Fibroblast of peridontal ligament (primary cell): ENCODE data around the gene NSMF.

Source experiments
- DNase-seq: peaks from one replicate; pipeline ENCODE4 v3.0.0-alpha.2; 2010; ENCODE audit errors: extremely low read depth

NSMF gene, protein sequence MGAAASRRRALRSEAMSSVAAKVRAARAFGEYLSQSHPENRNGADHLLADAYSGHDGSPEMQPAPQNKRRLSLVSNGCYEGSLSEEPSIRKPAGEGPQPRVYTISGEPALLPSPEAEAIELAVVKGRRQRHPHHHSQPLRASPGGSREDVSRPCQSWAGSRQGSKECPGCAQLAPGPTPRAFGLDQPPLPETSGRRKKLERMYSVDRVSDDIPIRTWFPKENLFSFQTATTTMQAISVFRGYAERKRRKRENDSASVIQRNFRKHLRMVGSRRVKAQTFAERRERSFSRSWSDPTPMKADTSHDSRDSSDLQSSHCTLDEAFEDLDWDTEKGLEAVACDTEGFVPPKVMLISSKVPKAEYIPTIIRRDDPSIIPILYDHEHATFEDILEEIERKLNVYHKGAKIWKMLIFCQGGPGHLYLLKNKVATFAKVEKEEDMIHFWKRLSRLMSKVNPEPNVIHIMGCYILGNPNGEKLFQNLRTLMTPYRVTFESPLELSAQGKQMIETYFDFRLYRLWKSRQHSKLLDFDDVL

DNA sequence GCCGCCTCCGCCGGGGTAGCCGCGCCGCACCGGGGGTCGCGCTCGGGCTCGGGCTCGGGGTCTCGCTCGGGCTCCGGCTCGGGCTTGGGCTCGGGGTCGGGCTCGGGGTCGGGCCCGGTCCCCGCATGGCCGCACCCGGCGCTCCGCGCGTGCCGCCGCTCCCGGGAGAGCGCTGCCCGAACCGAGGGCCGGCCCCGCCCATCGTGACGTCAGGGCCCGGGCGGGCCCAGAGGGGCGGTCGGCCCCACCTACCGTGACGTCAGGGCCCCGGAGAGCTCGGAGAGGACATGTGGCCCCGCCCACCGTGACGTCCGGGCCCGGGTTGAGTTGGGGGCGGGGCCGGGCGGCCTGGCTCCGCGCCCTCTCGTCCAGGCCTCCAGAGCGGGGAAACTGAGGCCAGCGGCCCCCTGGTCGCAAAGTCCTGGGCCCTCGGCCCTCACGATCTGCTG is at the start of gene NSMF:
NSMF (minus strand) TSS at position 183 of the 449 bp plus-strand sequence. CDS start 232 bp downstream, outside the sequence.
- DNase-seq = peak; percentile 82

DNA sequence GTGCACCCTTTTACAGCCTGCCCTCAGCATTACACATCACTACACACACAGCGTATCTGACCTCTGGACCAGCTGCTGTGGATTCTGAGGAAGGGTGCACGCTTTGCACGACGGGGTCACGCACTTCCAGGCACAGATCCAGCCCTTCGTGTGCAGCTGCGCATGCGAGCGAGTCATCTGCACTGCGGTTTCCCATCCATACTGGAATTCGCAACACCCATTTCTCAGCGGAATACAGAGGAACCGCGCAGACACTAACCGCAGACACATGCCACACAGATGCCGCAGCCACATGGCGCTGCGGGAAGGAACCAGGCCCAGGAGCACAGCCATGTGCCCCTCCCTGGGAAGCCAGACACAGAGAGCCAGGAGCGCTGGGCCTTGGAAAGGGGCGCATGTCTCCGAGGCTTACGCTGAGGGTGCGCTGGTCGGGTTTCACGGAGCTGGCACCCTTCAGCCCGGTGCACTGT is 47.6 kb upstream of the NSMF start:
- no peak for DNase-seq

DNA sequence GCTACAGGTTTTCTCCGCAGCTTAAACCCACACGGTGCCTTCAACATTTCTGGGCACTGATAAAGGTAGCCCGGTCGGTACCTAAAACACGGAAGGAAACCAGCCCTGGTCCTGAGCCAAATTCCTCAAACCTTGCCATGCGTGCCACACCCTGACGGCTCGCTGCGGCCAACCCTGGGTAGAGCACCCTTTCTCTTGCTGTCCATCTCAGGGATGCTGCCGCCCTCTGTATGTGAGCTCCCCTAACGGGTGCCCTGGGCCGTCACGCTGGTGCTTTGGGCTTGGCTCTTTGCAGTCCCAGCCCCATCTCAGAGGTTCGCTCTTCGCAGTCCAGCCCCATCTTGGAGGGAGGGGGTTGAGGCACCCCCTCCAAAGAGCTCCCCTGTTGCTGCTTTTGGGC is 47.1 kb upstream of the NSMF start:
- DNase-seq = no peak

DNA sequence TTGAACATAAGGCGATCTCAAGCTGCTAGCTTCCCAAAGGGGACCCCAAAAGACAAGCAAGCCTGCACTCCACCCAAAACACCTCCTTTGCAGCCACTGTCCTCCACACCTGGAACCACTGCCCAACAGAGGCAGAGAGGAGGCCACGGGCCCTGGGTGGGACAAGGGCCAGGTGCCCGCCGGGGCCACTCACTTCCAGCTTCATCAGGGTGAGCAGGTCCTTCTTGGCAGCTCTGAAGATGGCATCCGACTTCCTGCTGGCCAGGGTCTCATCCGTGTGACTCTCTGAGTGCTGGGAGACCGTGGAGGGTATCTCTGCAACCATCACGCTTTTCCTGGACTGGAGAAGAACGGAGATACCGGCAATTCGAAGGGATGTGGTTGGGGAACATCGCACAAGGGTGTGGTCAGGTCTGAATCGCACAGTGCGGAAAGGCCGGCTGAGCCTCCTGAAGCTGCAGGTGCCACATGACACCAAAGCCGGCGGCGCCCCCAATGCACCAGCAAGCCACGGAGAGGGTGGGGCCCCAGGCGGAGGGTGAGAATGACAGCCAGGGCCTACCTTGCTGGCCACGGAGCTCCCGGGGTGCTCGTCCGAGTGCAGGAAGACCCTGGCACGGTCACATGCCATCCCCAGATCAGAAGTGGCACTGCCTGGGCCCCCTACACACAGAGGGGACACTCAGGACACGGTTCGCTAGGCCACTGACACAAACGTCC is 46.4 kb upstream of the NSMF start:
- no peak for DNase-seq

DNA sequence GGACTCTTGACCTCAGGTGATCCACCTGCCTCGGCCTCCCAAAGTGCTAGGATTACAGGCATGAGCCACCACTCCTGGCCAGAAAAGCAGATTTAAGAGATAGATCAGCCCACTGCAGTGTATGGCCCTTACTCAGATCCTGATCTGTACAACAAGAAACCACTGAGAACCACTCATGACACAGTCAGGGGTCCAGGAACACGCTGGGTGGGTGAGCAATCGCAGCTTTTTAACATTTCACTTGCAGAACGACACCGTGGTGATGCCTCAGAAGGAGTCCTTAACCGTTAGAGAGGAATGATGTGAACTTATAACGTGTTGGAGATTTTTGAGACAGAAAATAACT is 45.3 kb upstream of the NSMF start:
- no peak for DNase-seq

DNA sequence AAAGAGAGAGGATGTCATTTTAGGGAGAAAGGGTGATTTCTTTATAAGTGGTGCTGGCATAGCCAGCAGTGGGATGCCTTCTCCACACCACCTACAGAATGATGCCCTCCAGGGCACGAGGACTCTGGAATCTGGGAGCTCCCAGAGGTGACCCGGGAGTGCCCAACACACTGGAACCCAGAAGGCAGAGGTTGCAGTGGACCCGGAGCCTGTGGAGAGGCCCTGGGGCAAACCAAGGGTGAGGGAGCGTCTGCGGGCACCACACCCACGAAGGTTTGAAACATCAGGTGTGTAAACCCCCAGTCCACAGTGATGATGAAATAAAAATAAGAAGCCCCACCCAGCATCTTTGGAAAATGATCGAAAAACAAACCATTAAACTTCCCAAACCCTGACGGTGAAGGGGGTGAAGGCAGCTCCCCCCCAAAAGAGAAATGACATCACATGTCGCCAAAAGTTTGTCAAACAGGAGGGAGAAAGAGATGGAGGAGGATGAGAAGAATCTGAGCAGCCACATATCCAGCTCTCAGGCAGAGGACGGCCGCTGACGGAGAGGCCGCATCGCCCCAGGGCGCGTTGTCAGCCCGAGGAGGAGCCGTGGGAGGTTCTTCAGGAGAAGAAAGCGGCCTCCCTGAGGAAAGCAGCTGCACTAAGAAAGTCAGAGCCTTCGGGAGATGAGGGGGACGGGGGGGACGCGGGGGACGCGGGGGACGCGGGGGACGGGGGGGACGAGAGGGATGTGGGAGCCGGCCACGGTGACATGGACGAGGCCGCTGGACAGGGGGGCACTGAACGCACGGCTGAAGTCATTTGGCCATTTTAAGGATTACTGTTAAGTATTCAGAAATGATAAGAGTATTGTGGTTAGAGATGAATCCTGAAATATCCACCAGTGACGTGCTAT is 43.1 kb upstream of the NSMF start:
- no peak for DNase-seq

DNA sequence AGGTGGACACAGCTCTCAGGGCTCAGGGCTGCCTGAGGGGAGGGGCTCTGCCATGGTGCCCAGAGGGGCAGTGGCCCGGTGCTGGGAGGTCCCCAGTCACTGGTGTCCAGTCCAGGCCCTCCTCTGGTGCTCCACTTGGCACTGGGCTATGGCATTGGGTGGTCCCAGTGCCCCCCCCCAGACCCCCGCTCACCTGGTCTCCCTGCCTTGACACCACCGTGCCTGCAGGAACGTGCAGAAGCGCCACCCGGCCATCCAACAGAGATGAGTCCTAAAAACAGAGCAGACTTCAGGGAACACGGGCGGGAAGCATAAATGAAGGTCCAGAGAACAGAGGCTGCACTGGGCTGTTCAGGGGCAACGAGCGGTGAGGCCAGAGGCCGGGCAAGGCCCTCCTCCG is 42.3 kb upstream of the NSMF start:
- DNase-seq = no peak

DNA sequence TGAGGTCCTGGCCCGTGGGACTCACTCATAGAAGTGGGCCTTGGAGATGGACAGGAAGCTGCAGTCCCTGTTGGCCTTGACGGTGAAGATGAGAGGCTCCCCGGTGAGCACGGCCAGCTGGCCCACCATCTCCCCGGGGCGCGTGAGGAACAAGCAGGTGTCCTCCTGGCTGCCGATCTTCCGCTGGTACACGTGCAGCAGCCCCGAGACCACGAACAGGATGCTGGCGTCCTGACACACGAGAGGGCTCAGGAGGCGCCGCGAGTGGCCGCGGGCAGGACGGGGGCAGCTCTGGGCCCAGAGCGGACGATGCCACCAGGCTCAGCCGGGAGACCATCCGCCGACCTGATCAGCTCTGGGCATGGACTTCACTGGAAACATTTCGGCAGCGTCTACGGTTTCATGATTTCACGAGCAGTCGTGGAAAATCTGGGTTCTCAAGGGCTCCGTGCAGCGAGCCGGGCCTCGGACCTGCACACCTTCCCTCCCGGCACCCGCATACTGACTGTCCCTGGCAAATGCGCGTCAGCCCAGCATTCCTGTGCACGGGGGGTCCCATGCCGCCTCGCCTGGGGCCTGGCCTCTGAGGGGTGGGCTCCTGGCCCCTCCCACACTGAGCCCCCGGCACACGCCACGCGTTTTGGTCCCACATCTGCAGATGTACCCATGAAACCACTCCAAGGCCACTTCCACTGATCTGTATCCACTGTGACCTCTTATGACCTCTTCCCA is 41.7 kb upstream of the NSMF start:
- DNase-seq = no peak

DNA sequence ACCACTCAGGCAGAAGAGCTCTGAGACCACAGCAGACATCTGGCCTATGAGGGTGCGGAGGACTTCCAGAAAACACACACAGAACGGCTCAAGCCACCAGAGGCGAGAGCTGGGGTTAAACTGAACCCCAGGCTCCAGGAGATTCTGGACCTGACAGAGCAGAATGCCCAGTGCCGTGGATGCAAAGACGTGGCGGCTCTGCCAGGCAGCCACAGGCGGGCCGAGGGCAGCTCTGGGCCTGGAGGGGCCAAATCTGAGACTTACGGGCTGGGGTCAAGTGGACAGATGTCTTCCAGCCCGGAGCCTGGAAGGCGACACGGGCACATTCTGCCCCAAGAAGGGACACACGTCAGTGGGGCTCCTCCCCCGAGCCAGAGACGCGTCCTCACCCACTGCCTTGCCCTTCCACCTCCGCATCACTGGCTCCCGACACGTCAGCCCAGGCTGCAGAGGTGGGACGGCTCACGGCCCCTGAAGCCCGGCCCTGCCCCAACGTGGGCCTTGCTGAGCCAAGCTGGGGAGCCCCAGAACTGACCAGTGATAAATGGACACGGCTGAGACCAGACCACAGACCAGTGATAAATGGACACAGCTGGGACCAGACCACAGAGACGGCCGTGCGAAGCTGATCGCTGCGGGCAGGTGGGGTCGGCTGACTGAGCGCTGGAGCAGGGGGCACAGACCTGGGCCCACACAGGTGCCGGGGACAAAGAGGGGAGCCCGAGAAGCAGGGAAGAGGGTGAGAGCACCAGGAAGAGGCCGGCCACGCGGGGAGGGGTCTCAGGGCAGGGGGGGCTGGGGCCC is 40.9 kb upstream of the NSMF start:
- DNase-seq = no peak

DNA sequence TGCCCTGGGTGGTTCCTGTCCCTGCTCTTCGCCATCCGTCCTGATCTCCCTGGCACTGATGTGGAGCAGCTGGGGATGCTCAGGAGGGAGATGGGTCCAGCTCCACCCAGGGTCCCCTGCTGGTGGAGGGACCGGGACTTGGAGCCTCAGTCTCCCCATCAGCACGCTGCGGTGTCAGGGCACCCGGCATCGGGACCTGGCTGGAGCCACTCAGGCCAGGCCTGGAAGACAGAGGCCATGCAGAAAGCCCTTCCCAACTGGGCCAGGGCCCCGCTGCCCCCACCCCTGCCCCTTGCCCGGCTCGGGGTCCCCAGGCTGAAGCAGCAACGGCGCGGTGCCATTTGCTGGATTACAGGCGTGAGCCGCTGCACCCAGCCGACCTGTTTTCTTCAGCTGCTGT is 40.3 kb upstream of the NSMF start:
- no peak for DNase-seq

DNA sequence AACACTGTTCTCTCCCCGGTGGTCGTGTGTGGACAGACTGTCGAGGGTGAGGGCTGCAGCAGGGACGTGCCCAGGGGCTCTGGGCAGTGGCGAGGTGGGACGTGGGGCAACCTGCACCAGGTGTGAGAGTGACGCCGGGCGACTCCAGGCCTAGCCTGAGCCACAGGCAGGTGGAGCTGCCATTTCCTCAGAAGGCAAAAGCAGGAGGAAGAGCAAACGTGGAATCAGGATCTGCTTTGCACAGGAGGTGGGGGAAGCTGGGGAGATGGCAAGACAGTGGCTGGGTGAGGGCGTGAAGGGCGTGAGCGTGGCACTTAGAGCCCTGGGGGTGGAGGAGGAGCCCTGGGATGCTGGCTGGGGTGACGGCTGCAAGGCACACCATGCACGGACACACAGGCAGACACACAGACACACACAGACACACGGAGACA is 39.6 kb upstream of the NSMF start:
- no peak for DNase-seq

DNA sequence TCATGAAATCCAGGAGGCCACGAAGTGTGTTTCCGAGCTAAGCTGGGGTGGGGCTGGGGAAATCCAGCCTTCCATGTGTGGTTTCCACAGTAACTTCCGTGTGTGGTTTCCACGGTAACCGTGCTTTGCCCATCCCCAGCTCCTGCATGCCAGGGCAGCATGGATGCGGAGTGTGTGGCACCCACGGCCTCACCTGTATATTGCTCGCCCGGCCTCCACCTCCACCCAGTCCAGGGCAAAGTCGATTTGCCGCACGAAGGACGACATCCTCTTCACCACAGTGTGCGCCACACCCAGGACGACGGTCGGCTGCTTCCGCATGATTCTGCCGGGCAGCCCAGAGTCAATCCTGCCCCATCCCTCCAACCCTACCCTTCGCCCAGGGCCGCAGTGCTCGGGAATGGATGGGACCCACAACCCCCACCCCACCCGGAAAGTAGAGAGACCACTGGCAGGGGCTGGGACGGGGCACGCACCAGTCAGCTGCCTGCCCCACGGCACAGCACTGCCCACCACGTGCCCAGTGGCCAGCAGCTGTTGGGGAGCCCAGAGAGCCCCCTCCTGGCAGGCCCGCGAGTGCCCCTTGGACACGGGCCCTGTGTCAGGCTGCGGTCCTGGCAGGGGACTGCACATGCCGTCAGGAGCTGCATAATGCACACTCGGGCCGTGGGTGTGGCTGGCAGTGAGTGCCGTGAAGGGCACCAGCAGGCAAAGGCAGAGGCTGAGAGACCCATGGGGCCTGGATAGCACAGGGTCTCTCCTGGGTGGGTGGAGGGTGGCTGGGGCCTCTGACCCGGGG is 39.0 kb upstream of the NSMF start:
- no peak for DNase-seq

DNA sequence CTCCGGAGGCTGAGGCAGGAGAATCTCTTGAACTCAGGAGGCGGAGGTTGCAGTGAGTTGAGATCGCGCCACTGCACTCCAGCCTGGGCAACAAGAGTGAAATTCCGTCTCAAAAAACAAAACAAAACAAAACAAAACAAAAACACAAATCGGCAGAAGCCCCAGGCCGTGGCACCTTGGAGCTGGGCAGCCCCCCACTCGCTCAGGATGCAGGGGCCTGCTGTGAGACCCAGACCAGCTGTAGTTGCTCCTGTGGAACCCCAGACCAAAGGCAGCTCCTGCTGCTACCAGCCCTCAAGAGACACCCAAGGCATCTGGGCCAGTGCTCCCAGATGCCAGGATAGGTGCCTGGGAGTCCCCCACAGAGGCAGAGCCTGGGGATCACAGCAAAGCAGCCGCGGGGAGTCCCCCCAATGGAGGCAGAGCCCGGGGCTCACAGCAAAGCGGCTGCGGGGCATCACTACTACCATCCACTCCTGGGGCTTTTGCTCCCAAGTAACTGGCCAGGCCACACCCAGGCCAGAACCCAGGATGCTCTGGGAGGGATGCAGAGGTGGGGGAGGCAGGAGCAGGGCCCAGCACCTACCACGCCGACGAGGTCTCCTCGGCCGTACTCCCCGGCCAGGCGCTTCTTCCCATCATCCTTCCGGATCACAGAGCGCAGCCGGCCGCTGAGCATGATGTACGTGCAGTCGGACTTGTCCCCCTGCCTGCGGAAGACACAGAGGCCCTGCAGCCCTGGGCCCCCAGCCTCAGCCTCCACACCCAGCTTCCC is 37.7 kb upstream of the NSMF start:
- DNase-seq = no peak

DNA sequence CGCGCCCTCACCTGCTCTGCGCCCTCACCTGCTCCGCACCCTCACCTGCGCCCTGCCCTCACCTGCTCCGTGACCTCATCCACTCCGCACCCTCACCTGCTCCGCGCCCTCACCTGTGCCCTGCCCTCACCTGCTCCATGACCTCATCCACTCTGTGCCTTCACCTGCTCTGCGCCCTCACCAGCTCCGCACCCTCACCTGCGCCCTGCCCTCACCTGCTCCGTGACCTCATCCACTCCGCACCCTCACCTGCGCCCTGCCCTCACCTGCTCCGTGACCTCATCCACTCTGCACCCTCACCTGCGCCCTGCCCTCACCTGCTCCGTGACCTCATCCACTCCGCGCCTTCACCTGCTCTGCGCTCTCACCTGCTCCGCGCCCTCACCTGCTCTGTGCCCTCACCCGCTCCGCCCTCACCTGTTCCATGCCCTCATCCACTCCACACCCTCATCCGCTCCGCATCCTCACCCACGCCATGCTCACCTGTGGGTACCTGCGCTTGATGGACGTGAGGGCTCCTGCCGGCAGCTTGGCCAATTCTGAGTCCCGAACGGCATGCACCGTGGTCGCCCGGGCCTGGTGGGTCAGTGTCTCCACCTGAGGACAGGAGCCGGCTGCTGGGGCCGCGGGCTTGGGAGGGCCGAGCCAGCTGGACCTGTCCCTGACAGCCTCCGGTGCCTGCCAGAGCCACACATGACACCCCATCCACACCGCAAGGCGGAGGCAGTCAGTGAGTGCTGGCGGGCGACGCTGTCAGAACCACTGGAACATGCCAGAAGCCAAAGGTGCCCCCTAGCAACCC is 35.6 kb upstream of the NSMF start:
- DNase-seq = no peak

DNA sequence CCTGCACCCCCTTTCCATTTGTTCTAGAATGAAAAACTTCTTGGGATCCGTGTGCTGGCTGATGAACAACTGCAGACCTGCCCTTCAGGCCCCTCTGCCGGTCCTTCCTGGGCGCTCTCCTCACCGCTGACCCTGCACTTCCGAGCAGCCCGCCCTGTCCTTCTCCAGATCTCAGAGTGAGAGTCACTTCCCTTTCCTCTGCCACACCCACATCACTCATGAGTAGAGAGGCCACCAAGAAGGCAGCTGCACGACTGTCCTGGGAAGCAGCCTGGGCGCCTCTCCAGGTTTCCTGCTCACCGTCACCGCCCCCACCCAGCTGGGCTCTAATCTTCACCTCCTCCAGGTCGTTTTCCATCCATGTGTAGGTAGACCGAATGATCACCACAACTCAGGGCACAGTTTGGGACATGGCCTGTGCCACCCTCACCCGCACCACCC is 35.0 kb upstream of the NSMF start:
- no peak for DNase-seq

DNA sequence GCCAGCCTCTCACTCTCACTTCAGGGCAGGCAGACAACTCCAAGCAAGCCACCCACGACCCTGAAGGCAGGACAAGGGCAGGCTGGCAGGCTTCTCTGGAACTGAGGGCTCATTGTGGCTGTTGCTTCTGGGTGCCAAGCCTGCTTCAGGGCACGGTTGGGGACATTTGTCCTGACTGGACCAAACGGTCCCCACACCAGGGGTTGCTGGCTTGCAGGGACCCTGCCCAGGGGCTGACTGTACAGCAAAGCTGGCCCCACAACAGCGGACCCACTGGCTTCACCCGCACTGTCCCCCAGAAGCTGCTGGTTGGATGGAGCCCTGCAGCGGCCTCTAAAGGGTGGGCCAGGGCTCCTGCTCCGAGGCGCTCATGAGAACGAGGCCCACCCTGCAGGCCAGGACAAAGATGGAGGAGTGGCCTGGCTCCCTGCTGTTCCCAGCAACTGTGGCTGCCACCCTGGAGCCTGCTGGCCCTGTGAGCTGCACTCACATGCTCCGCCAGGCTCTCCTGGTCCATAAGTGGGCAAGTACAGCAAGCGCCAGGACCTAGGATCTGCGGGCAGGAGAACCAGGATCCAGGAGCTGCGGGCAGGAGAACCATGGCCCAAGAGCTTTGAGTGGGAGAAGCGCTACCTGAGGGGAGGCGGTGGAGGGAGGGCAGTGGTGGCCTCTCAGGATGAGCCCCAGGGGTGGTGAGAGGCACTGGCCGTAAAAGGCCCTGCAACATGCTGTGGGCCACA is 34.4 kb upstream of the NSMF start:
- no peak for DNase-seq
